Stimulated activated CD4-positive, alpha-beta T cell treated with anti-CD3 and anti-CD28 coated beads, TNF-alpha, amount 100 ng/mL, for 4 hours (primary cell): Measurements from ENCODE around the gene HMMR.
A peak's percentile ranks its signal among the peaks of the same experiment; 100 is the strongest.
"Not testable (repeated sequence)": the region's sequence is repeated elsewhere in the genome, so short reads cannot be mapped to it uniquely, and the experiment has no call there.

ENCODE experiments used
- DNase-seq, 3 experiments: peaks; one replicate each; pipeline ENCODE4 v3.0.0-alpha.2; 2020; ENCODE audit warnings: low read depth in 3 of 3

Gene HMMR

GRCh38 chr5:163460562-163461171, at the start of gene HMMR:
Gene HMMR, plus strand, starts transcription at chr5:163460632. Its CDS starts 61 bp downstream, at chr5:163460693.
- peak in 1 of 3 experiments; percentile 68 for DNase-seq

GRCh38 chr5:163415673-163416072, 44.8 kb upstream of the HMMR start:
- not testable (repeated sequence) for DNase-seq

DNA sequence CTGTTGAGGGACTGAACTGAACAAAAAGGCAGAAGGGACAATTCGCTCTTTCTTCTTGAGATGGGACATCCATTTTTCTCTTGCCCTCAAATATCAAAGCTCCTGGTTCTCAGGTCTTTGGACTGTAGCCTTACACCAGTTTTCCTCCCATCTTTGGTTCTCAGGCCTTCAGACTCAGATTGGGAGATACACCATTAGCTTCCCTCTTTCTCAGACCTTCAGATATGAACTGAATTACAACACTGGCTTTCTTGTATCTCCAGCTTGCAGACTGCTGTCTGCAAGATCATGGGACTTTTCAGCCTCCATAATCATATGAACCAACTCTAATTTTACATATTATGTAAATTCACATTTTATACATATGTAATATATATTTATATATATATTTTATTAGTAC, 35.6 kb upstream of the HMMR start:
- no peak for DNase-seq

- DNase-seq: not testable (repeated sequence)
Measured at GRCh38 chr5:163426128-163426527, 34.3 kb upstream of the HMMR start.

- no peak for DNase-seq
Measured at GRCh38 chr5:163432544-163432943, 27.9 kb upstream of the HMMR start.

- no peak for DNase-seq
Measured at GRCh38 chr5:163433271-163433670, 27.2 kb upstream of the HMMR start.

DNA sequence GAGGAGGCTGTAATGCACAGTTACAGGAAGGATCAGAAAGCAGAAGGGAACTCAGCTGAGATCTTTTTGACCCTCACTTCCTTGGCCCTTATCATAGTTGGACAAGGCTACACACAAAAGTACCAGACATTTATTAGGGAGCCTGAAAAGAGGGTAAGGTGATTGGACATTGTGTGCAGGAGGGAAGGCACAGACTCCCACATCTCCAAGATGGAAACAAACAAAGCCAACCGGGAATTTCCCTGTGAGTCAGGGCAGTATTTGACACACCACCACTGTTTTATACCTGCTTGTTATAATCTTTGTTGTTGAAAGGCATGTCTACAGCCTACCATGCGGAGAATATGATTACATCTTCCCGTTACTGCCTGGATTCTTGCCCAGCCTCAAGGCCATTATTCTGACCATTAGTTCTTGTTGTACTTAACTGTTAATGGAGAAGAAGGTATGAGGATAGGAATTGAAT, 26.0 kb upstream of the HMMR start:
- no peak for DNase-seq

DNA sequence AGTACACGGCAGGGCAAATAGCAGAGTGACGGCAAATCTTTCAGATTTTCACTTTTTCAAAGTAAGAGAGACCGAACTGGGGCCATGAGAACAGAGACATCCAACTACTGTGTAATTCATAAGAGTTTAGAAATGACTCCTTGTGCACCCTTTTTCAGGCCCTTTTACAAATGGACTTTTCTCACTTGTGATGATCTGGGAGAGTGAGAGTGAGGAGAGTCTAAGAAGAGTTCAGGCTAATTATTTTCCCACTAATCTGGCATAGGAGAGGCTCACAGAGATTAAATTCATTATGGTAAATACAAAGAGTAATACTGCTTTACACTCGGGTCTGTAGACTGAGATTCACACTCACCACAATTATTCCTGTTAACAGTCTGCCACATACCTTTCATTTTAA, 23.9 kb upstream of the HMMR start:
- no peak for DNase-seq

DNA sequence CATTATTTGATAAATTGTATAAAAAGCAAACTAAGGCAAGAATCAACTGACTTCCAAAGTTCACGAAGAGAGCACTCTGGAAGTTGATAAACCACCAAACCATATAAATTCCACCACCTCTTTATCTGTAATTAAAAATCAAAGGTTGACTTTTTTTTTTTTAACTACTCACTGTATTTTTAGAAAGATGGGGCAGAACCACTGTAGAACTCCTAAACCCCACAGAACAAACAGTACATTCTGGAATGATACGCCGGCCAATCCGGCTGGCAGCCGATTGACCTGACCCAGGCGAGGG, 23.5 kb upstream of the HMMR start:
- no peak for DNase-seq

DNA sequence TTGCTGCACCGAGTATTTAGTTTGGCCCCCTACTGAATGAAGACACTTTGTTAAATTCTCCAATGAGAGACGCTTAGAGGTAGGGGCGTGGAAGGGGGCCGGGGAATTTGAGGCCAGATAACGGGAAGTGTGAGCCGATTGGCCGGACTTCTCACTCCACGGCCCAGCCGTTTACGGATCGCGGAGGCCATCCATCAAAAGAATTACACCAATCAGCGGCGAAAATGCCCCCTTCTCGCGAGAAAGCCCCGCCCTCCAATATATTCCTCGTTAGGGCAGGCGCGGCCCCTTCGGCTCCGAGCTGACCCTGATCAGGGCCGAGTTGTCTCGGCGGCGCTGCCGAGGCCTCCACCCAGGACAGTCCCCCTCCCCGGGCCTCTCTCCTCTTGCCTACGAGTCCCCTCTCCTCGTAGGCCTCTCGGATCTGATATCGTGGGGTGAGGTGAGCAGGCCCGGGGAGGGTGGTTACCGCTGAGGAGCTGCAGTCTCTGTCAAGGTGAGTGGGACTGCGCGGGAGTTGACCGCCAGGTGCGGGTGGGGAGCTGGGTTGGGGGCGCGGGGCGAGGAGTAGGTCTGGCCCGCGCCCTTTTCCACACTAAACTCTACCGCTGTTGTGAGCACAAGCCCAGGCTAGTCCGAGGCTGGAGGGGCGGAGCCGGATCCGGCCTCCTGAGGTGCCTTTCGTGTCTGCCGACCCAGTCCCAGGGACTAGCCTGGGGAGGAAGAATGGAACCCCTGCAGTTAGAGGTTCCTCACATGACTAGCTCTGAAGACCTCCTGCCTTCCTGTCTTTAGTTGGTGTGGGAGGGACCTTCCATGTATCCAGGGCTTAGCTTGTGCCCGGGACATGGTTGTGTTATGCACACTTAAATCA, 22.9 kb upstream of the HMMR start, which contains the start of gene CCNG1:
TSS of gene CCNG1 (plus strand) at position 287 of the 874 bp plus-strand sequence. CDS start 1,662 bp downstream, outside the sequence.
- peak; percentile 68 to 77 (median 73) for DNase-seq

DNA sequence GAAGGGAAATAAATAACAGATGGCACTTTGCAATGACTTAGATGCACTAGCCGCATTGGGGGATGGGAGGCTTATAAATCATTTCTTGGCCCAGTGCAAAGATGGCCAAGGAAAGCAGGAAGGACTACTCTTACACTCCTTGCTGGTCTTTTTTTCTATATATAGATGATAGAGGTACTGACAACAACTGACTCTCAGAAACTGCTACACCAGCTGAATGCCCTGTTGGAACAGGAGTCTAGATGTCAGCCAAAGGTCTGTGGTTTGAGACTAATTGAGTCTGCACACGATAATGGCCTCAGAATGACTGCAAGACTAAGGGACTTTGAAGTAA, 21.4 kb upstream of the HMMR start:
- DNase-seq: no peak

DNA sequence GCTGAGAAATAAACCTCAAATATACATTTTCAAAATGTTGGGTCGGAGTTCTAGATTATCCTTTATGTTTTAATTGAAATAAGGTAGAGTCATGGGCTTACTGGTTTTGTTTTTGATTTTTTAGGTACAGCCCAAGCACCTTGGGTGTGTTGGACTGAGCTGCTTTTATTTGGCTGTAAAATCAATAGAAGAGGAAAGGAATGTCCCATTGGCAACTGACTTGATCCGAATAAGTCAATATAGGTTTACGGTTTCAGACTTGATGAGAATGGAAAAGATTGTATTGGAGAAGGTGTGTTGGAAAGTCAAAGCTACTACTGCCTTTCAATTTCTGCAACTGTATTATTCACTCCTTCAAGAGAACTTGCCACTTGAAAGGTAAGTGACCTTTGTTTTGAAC, 19.5 kb upstream of the HMMR start:
- DNase-seq: no peak

DNA sequence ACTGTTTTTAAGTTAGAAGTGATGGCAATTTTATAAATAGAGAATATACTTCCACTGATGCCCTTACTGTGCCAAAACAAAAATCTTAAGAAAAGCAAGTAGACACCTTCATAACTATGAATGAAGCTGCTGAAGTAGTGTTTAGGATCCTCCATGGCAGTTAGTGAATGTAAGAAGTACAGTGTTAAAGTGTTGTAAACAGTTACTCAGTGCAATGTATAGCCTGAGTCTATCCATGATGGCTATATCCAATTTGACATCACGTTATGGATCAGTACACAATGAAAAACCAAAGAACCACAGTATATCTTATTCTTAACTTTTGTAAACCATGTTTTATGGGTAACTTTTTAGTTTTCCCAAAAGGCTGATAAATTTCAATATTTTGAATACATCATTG, 15.9 kb upstream of the HMMR start:
- DNase-seq: no peak

DNA sequence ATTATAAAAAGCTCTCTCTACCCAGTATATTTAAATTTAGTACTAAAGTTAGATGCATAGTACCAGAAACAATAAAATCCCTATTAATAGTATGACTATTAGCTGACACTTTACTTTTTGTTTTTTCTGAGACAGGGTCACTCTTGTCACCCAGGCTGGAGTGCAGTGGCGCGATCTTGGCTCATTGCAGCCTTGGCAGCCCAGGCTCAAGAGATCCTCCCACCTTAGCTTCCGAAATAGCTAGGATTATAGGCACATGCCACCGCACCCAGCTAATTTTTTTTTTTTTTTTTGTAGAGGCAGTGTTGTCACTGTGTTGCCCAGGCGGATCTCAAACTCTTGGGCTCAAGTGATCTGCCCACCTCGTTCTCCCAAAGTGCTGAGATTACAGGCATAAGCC, 15.1 kb upstream of the HMMR start:
- no peak for DNase-seq

GRCh38 chr5:163447191-163447590, 13.2 kb upstream of the HMMR start:
- DNase-seq: no peak

DNA sequence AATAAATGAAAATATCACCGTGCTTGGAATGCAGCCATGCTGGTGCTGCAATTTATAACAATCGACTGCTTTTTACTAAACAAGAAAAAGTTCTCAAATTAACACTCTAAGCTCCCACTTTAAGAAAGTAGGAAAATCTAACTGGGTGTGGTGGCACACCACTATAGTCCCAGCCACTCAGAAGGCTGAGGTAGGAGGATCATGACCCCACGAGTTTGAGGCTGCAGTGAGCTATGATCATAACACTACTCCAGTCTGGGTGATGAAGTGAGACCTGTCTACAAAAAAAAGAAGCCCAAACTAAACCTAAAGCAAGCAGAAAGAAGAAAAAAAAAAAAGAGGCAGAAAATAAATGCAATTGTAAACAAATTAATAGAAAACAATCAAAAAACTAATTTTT, 12.6 kb upstream of the HMMR start:
- no peak for DNase-seq

DNA sequence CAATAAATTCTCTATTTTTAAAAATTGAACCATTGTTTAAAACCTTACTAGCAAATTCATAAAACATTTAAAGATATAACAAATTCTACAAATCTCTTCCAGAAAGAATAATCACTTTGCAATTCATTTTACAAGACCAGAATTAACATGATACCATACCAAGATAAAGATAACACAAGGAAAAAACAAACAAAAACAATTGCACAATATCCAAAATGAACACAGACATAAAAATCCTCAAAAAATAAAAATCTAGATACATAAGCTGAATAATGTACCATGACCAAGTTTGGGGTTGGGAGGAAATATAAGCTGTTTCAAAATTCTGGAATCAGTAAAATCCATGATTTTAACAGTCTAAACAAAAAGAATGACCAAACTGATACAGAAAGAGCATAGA, 11.9 kb upstream of the HMMR start:
- no peak for DNase-seq

GRCh38 chr5:163451489-163451888, 8.9 kb upstream of the HMMR start:
- DNase-seq: no peak

GRCh38 chr5:163453705-163454104, 6.7 kb upstream of the HMMR start:
- no peak for DNase-seq

GRCh38 chr5:163455406-163455805, 5.0 kb upstream of the HMMR start:
- not testable (repeated sequence) for DNase-seq

DNA sequence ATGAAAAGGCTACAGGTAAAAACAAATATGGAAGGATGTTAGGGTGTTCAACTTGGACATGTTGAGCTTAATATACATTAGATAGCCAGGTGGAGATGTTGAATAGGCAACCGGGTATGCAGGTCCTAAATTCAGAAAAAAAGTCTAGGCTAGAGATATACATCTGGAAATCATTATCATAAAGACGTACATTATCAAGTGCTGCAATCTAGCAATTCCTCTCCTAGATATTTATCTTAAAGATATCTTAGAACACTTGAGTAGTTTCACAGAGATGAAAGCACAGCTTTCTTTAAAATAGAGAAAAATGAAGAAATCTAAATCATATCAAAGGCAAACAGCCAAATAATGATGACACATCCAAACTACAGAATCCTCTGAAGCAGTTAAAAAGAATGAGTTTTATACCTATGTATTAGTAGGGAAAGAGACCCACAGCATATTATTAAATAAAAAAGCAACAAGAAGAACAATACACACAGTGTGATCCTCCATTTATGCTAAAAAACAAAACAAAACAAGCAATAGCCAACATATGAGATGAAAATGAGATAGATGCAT, 4.3 kb upstream of the HMMR start:
- DNase-seq: no peak

- DNase-seq: no peak
Measured at GRCh38 chr5:163456840-163457239, 3.6 kb upstream of the HMMR start.

DNA sequence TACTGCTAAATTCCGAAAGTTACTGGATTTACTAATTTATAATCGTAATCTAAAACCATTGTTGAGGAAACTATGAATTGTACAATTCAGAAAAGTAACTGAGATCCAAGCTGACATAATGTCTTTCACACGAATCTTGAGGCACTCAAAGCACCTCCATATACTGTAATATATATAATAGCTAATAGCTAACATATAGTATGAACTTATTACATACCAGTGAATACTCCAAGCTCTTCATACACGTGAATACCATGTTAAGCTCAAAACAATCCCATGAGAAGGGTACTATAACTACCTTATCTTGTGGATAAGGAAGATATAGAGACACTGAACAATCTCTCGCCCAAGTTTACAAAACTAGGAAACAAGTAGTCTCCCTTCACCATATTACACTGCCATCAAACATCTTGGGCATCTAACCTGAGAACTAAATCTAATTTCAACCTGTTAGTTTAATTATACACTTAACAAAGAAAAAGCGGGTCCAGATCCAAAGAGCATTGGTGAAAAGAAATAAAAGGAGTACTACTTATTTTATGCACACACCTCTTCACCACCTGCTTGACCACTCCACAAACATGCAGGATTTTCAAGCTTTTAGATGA, 1.6 kb upstream of the HMMR start:
- DNase-seq: no peak
